NCI-H2196 treated with DMSO at 0.1 percent for 48 hours (cell line): ENCODE results near the gene DHRS1.

ENCODE experiments used
- DNase-seq: peaks from one replicate; lab custom pipeline; 2025; ENCODE audit not compliant: unreplicated experiment; lab: John Stamatoyannopoulos, UW

The DHRS1 gene

GRCh38 chr14:24285351-24285750 lies 14.2 kb downstream of the DHRS1 start:
- DNase-seq: no peak

GRCh38 chr14:24284501-24285035 lies 15.0 kb downstream of the DHRS1 start:
- no peak for DNase-seq

GRCh38 chr14:24283796-24284460 lies 15.7 kb downstream of the DHRS1 start:
- no peak for DNase-seq

- DNase-seq: no peak
These were observed 16.8 kb downstream of the DHRS1 start for GRCh38 chr14:24282736-24283135.

GRCh38 chr14:24281636-24282035 lies 17.9 kb downstream of the DHRS1 start:
- DNase-seq: no peak

- no peak for DNase-seq
These were observed 18.7 kb downstream of the DHRS1 start for GRCh38 chr14:24280797-24281460.

GRCh38 chr14:24279301-24280186 lies 20.0 kb downstream of the DHRS1 start:
- DNase-seq: no peak

- DNase-seq: no peak
These were observed 21.2 kb downstream of the DHRS1 start for GRCh38 chr14:24278424-24278823.

- DNase-seq: no peak
These were observed 21.8 kb downstream of the DHRS1 start for GRCh38 chr14:24277606-24278321.

- no peak for DNase-seq
These were observed 22.5 kb downstream of the DHRS1 start for GRCh38 chr14:24277071-24277470.

GRCh38 chr14:24274101-24274543 lies 25.5 kb downstream of the DHRS1 start:
- DNase-seq: no peak

- no peak for DNase-seq
These were observed 26.1 kb downstream of the DHRS1 start for GRCh38 chr14:24273422-24273998.

- DNase-seq: no peak
These were observed 27.1 kb downstream of the DHRS1 start for GRCh38 chr14:24272467-24272866.

GRCh38 chr14:24271834-24272263 lies 27.7 kb downstream of the DHRS1 start:
- DNase-seq: no peak

- peak; percentile 87 for DNase-seq
These were observed 28.3 kb downstream of the DHRS1 start, which contains the start of gene RABGGTA for GRCh38 chr14:24271134-24271833. Gene RABGGTA (minus strand): TSS chr14:24271597. CDS start chr14:24271115, 482 bp downstream.

GRCh38 chr14:24270537-24271133 lies 28.9 kb downstream of the DHRS1 start:
- no peak for DNase-seq

GRCh38 chr14:24269910-24270536 lies 29.6 kb downstream of the DHRS1 start:
- no peak for DNase-seq

GRCh38 chr14:24269368-24269767 lies 30.2 kb downstream of the DHRS1 start:
- DNase-seq: no peak

- no peak for DNase-seq
These were observed 31.4 kb downstream of the DHRS1 start for GRCh38 chr14:24268225-24268624.
